NOMO-1 treated with DMSO at 0.1 percent for 48 hours (cell line): ENCODE results near the gene ARHGDIG.

Experiments
- DNase-seq: peaks from one replicate; lab custom pipeline; 2025; ENCODE audit not compliant: unreplicated experiment; lab: John Stamatoyannopoulos, UW

The ARHGDIG gene

GRCh38 chr16:279531-279930 is 860 bp upstream of the ARHGDIG start:
- no peak for DNase-seq

DNA sequence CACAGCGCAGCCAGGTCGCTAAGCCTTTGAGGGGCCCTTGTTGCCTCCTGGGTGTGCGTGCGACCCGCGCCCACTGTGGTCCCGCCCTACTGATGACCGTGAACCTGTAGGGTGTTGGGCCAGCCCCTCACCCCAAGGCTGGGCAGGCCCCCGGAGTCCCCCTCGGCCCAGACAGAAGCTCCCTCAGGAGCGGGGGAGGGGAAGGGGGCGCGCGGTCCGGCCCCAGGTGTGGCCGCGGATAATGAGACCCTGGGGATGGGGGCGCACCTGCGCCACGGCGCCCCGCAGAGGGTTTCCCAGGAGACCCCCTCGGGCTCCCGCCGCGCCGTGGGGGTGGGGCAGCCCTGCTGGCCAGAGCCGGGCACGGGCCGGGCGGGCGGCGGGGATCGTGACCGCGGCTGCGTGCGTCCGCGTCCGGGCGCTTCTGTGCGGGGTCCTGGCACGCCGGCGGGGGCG is 358 bp upstream of the ARHGDIG start:
- no peak for DNase-seq

DNA sequence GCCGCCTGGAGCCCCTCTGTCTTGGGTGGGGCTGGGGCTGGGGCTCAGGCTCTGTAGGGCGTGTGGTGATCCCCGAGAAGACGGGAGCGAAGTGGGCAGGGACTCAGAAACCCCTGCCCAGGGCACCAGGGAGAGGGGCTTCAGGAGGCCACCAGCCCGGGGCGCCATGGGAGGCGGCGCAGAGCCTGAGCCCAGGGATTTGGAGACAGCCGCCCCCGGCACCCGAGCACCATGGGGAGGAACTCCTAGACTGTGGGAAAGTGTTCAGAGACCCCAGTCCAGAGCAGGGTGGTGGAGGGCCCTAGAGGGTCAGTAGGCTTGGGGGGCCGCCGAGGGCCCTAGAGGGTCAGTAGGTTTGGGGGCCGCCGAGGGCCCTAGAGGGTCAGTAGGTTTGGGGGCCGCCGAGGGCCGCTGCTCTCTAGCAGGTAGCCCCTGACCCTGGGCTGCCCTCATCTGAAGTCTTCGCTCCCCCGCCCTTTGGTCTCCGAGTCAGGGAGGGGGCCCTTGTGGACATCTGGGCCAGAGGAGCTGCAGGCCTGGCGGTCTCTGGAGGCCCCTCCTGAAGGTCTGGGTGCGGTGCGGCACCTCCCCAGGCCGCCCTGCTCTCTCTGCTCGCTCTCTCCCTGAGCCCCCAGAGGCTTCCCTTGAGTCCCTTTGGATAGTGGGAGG is 734 bp downstream of the ARHGDIG start:
- no peak for DNase-seq

GRCh38 chr16:281660-282255 is 1.4 kb downstream of the ARHGDIG start:
- no peak for DNase-seq

DNA sequence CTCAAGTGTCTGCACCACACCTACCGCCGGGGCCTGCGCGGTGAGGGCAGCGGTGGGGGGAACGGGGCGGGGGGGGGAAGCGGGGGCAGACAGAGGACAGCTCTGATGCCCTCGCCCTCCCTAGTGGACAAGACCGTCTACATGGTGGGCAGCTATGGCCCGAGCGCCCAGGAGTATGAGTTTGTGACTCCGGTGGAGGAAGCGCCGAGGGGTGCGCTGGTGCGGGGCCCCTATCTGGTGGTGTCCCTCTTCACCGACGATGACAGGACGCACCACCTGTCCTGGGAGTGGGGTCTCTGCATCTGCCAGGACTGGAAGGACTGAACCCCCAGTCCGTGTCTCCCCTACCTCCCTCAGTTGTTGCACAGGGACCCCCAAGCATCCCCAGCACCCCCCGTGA is 2.1 kb downstream of the ARHGDIG start:
- DNase-seq, result no peak

DNA sequence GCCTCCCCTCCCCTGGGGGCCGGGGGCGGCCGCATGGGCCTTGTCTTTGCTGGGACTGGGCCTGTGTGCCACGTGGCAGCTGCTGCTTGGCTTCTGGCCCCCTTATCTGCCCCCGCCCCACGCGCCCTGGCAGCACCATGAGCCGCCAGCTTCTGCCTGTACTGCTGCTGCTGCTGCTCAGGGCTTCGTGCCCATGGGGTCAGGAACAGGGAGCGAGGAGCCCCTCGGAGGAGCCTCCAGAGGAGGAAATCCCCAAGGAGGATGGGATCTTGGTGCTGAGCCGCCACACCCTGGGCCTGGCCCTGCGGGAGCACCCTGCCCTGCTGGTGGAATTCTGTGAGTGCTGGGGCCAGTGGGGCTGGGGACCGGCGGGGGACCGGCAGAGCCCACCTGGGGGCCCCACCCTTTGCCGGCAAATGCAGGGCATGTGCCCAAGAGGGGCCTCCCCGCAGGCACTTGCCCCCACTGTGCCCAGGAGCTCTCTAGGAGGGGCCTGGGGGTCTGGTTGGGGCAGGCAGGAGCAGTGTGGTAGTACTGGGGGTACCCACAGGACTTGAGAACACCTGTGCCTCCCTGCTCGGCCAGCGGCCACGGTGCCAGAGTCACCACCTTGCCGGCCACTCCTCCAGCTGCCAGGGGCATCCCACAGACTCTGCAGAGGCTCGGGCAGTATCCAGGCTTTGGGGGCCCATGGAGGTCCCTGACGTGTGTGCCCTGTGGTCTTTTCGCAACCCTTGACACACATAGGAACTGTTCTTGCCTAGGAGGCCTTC is 2.8 kb downstream of the ARHGDIG start, which contains the start of gene PDIA2:
TSS of gene PDIA2 (plus strand) at position 132 of the 773 bp plus-strand sequence. CDS start at position 138, 6 bp downstream.
- no peak for DNase-seq

DNA sequence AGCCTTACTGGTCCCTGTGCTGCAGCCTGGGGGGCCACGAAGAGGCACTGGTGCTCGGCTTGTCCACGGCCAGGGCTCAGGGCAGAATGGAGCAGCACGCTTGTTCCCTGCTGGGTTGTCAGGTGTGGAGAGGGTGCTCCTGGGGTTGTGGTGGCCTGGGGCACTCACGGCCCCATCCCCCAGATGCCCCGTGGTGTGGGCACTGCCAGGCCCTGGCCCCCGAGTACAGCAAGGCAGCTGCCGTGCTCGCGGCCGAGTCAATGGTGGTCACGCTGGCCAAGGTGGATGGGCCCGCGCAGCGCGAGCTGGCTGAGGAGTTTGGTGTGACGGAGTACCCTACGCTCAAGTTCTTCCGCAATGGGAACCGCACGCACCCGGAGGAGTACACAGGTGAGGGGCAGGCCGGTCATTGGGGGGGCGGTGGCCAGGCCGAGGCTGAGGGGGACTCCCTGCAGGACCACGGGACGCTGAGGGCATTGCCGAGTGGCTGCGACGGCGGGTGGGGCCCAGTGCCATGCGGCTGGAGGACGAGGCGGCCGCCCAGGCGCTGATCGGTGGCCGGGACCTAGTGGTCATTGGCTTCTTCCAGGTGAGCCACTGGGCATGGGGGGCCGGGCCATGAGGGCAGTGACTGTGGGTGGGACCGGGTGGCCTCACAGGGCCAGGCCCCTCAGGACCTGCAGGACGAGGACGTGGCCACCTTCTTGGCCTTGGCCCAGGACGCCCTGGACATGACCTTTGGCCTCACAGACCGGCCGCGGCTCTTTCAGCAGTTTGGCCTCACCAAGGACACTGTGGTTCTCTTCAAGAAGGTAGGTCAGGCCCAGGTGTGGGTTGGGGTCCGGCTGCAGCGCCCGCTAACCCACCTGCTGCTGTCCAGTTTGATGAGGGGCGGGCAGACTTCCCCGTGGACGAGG is 4.1 kb downstream of the ARHGDIG start:
- DNase-seq, result no peak

- DNase-seq, result no peak
Observed at GRCh38 chr16:285146-286055, 5.0 kb downstream of the ARHGDIG start.

- DNase-seq, result no peak
Observed at GRCh38 chr16:286491-287297, 6.3 kb downstream of the ARHGDIG start.

DNA sequence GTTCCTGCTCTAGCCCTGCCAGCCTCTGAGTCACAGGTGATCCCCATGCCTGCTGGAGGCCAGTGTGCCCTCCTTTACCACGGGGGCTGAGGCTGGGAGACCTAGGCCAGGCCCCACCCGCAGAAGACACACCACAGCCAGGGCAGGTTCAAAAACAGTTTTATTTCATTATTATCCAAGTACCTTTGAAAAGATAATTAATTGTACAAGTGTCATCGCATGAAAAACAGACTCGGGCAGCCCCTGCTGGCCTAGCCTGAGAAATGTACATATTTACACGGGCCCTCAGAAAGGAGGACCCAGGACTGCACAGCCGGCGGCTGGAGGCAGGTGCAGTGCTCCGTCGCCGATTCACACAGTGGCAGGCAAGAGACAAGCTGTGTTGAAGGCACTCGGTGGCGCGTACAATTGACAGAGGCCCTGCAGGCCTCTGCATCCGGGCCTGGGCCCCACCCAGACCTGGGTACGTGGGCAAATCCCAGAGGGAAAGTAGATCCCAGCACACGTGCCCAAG is 7.0 kb downstream of the ARHGDIG start:
- no peak for DNase-seq

DNA sequence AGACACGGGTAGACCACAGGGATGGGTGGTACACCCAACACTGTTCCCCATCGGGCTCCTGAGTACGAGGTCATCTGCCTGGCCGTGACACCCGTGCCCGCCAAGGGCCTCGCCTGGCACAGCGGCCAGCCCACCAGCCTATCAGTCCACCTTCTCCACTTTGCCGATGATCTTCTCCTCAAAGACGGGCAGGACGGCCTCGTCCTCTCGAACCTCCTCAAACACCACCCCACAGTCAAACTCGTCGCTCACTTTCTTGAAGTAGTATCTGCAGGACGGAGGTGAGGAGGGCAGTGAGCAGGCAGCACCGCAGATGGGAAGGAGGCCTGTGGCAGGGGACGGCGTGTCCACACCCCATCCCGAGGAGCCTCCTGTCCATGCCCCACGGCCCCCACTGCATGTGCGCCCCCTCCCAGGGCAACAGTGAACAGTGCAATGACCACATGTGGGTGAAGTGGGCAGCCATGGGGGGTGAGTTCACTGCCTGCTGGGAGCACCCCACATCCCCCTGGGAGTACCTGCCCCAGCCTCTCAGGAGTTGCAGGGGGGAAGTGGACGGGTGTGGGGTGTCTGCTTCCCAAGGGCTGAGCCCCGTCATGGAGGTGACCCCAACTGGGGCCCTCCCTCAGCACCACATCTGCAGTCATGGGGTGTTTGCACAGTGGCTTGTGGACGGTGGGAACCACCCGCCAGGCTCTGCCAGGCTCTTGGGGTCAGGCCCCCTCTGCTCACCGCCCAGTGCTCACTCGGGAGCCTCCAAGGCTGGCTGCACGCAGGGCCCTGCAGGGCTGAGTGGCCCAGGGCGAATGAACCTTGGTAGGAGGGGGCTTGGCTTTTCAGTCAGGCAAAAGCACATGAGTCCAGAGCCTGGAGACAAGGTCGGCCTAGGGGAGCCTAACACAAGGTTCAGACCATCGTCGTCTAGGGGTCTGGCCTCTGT is 7.9 kb downstream of the ARHGDIG start:
- no peak for DNase-seq

DNA sequence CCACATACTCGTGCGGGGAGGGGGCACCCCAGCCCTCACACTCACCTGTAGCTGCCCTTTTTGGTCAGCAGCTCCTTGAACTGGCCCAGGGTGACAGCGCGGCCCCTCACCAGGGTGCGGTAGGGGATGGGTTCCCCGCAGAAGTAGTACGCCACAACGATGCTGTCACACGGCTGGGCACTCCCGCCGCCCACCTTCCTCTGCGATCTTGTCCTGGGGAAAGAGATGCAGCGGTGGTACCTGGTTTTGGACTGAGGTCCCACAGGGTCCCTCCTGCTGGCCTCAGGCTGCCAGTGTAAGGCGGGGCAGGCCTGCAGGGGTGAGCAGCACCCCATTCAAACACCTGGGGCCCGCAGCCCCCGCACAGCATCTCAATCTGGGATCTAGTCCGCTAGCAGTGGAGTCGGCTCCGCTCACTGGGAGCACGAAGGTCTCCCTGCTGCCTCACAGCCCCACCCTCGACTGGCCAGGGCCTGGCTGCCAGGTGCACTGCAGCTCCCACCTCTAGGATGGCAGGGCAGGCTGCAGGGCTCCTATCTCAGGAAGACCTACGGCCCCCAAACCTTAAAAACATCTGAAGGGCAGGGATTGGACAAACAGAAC is 9.1 kb downstream of the ARHGDIG start:
- DNase-seq, result no peak

DNA sequence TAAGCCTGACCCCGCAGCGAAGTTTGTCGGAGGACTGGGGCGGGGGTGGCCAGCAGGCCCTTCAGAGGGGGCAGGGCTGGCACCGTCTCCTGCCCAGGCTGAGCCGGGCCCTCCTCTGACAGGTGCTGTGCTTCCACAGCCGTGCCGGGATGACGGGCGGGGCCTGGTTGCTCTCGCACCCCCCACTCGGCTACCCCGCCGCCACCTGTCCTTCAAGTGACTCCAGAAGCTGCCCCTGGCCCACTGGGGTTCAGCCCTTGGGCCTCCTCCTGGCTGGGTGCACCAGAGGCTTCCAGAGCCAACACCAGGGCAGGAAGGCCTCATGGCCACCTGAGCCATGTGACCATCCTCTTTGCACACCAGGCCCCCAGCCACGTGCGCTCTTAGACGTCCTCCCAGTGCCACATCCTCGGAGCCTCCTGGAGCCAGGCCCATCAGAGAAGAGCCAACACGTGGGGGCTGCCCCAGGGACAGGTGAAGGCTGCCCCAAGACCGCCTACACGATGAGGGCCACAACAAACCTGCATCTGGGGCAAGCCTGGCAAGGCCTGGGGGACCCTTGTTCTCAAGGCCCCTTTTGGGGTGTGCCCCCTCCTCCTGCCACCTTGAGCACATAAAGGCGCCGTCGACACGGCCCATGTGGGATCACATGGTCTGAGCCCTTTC is 9.8 kb downstream of the ARHGDIG start:
- no peak for DNase-seq

DNA sequence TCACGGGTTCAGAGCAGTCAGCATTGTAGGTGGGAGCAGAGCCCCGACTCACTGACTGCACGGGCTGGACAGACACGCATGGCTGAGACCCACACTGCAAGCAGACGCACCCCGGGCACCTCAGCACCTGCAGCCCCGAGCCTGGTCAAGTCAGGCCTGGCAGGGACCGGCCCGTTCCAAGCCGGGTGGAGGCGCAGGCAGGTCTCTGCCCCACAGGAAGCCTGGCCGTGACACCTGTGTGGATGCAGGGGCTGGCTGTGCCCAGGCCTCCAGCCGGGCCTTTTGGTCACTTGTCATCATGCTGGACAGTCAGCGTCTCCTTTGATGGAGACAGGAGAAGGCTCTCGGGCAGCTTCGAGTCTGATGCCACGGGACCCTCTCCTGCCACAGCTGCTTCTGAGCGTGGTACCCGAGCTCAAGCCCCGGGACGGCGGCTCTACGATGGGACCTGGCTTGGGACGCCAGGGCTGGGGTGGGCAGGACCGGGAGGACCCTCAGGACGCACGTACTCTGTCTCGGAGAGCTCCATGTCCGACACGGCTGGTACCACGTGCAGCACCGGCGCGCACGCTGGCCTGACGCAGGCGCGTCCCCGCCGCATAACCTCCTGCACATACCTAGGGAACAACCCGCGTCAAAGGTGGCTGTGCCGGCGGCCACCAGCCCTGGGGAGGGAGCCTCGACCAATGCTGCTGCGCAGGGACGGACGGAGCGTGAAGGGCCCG is 10.5 kb downstream of the ARHGDIG start:
- no peak for DNase-seq

GRCh38 chr16:291539-291938 is 11.1 kb downstream of the ARHGDIG start:
- DNase-seq, result no peak
